Activated naive CD8-positive, alpha-beta T cell treated with anti-CD3 and anti-CD28 coated beads, Interleukin-2, amount 50 U/mL, for 16 hours (primary cell): ENCODE results near the gene SDS.

Source experiments
- DNase-seq: peaks from one replicate; pipeline ENCODE4 v3.0.0-alpha.2; 2020; ENCODE audit warnings: low read depth, low spot score

The SDS gene

GRCh38 chr12:113425960-113426453, 22.3 kb upstream of the SDS start:
- no peak for DNase-seq

- peak; percentile 12 for DNase-seq
Observed at GRCh38 chr12:113424915-113425823, 21.5 kb upstream of the SDS start.

GRCh38 chr12:113424456-113424855, 20.8 kb upstream of the SDS start:
- no peak for DNase-seq

GRCh38 chr12:113422886-113423669, 19.4 kb upstream of the SDS start:
- DNase-seq, result no peak

- DNase-seq, result no peak
Observed at GRCh38 chr12:113422030-113422885, 18.6 kb upstream of the SDS start, which contains the start of gene SDSL. Gene SDSL, plus strand, starts transcription at chr12:113422380. Its CDS starts 5,603 bp downstream, at chr12:113427983.

GRCh38 chr12:113420996-113421595, 17.4 kb upstream of the SDS start:
- no peak for DNase-seq

- no peak for DNase-seq
Observed at GRCh38 chr12:113418213-113418879, 14.7 kb upstream of the SDS start.

GRCh38 chr12:113416091-113416754, 12.5 kb upstream of the SDS start:
- DNase-seq, result no peak

GRCh38 chr12:113414519-113415038, 10.9 kb upstream of the SDS start:
- DNase-seq, result no peak

- no peak for DNase-seq
Observed at GRCh38 chr12:113413488-113413939, 9.8 kb upstream of the SDS start.

GRCh38 chr12:113409462-113410124, 5.9 kb upstream of the SDS start:
- DNase-seq, result no peak

- no peak for DNase-seq
Observed at GRCh38 chr12:113408756-113409298, 5.1 kb upstream of the SDS start.

GRCh38 chr12:113407931-113408600, 4.4 kb upstream of the SDS start:
- DNase-seq, result no peak

- no peak for DNase-seq
Observed at GRCh38 chr12:113405694-113406093, 2.0 kb upstream of the SDS start.

- no peak for DNase-seq
Observed at GRCh38 chr12:113402586-113403260, 964 bp downstream of the SDS start.

GRCh38 chr12:113401066-113402000, 2.4 kb downstream of the SDS start:
- DNase-seq, result no peak
